ENCODE data around the gene PICK1.

DNA sequence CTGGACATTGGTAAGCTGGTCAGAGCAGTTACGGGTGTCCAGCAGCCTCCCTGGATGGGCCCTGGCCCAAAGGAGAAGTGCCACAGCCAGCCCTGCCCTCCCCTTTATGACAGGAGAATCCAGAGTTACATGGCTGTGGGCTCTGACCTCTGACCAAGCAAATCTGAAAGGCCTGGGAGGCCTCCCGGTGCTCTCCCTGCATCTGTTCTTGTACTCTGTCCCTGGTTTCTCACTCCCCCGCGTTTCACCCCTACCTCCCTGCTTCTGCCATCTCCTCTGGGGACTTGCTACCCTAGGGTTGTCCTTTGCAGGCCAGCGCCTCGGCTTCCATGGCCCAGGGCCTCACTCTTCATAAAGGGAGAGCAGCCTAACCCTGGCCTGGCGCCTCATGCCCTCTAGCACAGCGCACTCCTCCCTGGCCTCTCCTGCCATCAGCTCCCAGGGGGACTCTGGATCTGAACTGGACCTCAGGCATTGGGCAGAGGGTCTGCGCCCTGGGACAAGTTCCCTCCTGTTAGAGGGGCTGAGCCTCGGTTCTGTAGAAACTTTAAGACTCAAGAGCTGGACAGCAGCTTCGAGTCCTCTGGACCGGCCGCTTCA lies 10.7 kb downstream of the PICK1 start:
- TF ChIP-seq, protein P1, sequence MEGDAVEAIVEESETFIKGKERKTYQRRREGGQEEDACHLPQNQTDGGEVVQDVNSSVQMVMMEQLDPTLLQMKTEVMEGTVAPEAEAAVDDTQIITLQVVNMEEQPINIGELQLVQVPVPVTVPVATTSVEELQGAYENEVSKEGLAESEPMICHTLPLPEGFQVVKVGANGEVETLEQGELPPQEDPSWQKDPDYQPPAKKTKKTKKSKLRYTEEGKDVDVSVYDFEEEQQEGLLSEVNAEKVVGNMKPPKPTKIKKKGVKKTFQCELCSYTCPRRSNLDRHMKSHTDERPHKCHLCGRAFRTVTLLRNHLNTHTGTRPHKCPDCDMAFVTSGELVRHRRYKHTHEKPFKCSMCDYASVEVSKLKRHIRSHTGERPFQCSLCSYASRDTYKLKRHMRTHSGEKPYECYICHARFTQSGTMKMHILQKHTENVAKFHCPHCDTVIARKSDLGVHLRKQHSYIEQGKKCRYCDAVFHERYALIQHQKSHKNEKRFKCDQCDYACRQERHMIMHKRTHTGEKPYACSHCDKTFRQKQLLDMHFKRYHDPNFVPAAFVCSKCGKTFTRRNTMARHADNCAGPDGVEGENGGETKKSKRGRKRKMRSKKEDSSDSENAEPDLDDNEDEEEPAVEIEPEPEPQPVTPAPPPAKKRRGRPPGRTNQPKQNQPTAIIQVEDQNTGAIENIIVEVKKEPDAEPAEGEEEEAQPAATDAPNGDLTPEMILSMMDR (tag by site-specific recombination; IDR thresholded peaks at IDR 0.05), result no peak
- TF ChIP-seq ZNF16 (tag by site-specific recombination; IDR thresholded peaks at IDR 0.05; ENCODE audit: low read depth) (no peak), PBX3 (CRISPR knock-in tag; IDR thresholded peaks at IDR 0.05) (no peak), KLF17 (tag by site-specific recombination; IDR thresholded peaks at IDR 0.05) (no peak), ZNF211 (tag by site-specific recombination; IDR thresholded peaks at IDR 0.05; ENCODE audit: low read depth) (no peak), ZNF19 (tag by site-specific recombination; IDR thresholded peaks at IDR 0.05; ENCODE audit: low read depth) (no peak), ZNF670 (tag by site-specific recombination; IDR thresholded peaks at IDR 0.05; ENCODE audit: low read depth) (no peak), ZNF341 (tag by site-specific recombination; IDR thresholded peaks at IDR 0.05; ENCODE audit: low read depth) (no peak), ZNF140 (tag by site-specific recombination; IDR thresholded peaks at IDR 0.05) (no peak), ZNF555 (tag by site-specific recombination; conservative IDR thresholded peaks at IDR 0.05) (no peak)
